ENCODE data around the gene PARP4. TPM values are rescaled to one million over a fixed set of nuclear protein-coding genes. Genes with fewer than 3 reads are reported as not detected.
"Not testable (repeated sequence)": the region's sequence is repeated elsewhere in the genome, so short reads cannot be mapped to it uniquely, and the experiment has no call there.

PARP4 gene
- polyA plus RNA-seq, 2 of the 4 experiments (the other 2 are of a cell fraction) = 25.8 to 70.4 TPM

- TF ChIP-seq ATOH8 (CRISPR knock-in tag; IDR thresholded peaks at IDR 0.05; ENCODE audit: low read depth) = no peak
- TF ChIP-seq NR3C1 (IDR thresholded peaks at IDR 0.05) = no peak
- no peak for TF ChIP-seq SREBF2 (IDR thresholded peaks at IDR 0.05)
- no peak for TF ChIP-seq RCOR1 (IDR thresholded peaks at IDR 0.05; ENCODE audit: low read depth, low read length)
- TF ChIP-seq NFE2L2 (conservative IDR thresholded peaks at IDR 0.05; ENCODE audit: low read length) = no peak
- no peak for TF ChIP-seq EHMT2 (IDR thresholded peaks at IDR 0.05; ENCODE audit: low read depth)
- no peak for TF ChIP-seq POLR2A (IDR thresholded peaks at IDR 0.05; ENCODE audit: low read length)
Observed at GRCh38 chr13:24443366-24443765, 69.2 kb downstream of the PARP4 start (continued).

- POLR2A ChIA-PET; H3K9me3 ChIP-seq; DNase-seq (ENCODE audit: low read depth in 1 of 2, low spot score in 1 of 2); H3K4me1 ChIP-seq; FAIRE-seq; H3K27ac ChIP-seq; H3K4me2 ChIP-seq; H3K4me3 ChIP-seq; ATAC-seq; CTCF ChIA-PET: not testable (repeated sequence)
- 100% methylated on average over 3 of the region's 3 CpGs for WGBS (ENCODE audit: missing lambda C conversion rate)
Observed at GRCh38 chr13:24426045-24426444, 86.5 kb downstream of the PARP4 start.

GRCh38 chr13:24419668-24420067 lies 92.9 kb downstream of the PARP4 start:
- CTCF ChIA-PET = interaction anchor here (0.6 kb wide), 1 partner anchor 174 kb away, joined by 3 read pairs; no protein-coding TSS in a partner anchor
- FAIRE-seq, H3K9me3 ChIP-seq, H3K27ac ChIP-seq, H3K4me1 ChIP-seq, H3K4me2 ChIP-seq, POLR2A ChIA-PET, ATAC-seq, H3K4me3 ChIP-seq: not testable (repeated sequence)
- DNase-seq (ENCODE audit: low read depth in 1 of 2, low spot score in 1 of 2) = peak in 1 of 2 experiments; percentile 9
- 58% methylated on average over 6 of the region's 6 CpGs for WGBS (ENCODE audit: missing lambda C conversion rate)

GRCh38 chr13:24407844-24408243 lies 104.7 kb downstream of the PARP4 start:
- H3K4me1 ChIP-seq = no peaks in the 10 kb centered on the region
- ChIA-PET CTCF (no interaction called here), POLR2A (no interaction called here)
- 43% methylated on average over 3 of the region's 3 CpGs for WGBS (ENCODE audit: missing lambda C conversion rate)
- DNase-seq (ENCODE audit: low read depth in 1 of 2, low spot score in 1 of 2) = no peak
- no peak for FAIRE-seq
- H3K9me3 ChIP-seq = no peaks in the 10 kb centered on the region
- no peak overlapping the region for H3K27ac ChIP-seq
- no peak overlapping the region for H3K4me3 ChIP-seq
- no peak overlapping the region for H3K4me2 ChIP-seq
- ATAC-seq = no peak
- TF ChIP-seq BHLHE40 (IDR thresholded peaks at IDR 0.05; ENCODE audit: low read depth, low read length) = no peak
- no peak for TF ChIP-seq SMC3 (IDR thresholded peaks at IDR 0.05)
- no peak for TF ChIP-seq RCOR1 (IDR thresholded peaks at IDR 0.05; ENCODE audit: low read depth, low read length)
- TF ChIP-seq KDM5A (IDR thresholded peaks at IDR 0.05) = no peak
- TF ChIP-seq FOSB (CRISPR knock-in tag; IDR thresholded peaks at IDR 0.05) = no peak
- TF ChIP-seq JUN (IDR thresholded peaks at IDR 0.05) = no peak
- TF ChIP-seq PHF8 (IDR thresholded peaks at IDR 0.05; ENCODE audit: borderline replicate concordance, low read depth) = no peak
- no peak for TF ChIP-seq SREBF2 (IDR thresholded peaks at IDR 0.05)
- TF ChIP-seq, protein P1, sequence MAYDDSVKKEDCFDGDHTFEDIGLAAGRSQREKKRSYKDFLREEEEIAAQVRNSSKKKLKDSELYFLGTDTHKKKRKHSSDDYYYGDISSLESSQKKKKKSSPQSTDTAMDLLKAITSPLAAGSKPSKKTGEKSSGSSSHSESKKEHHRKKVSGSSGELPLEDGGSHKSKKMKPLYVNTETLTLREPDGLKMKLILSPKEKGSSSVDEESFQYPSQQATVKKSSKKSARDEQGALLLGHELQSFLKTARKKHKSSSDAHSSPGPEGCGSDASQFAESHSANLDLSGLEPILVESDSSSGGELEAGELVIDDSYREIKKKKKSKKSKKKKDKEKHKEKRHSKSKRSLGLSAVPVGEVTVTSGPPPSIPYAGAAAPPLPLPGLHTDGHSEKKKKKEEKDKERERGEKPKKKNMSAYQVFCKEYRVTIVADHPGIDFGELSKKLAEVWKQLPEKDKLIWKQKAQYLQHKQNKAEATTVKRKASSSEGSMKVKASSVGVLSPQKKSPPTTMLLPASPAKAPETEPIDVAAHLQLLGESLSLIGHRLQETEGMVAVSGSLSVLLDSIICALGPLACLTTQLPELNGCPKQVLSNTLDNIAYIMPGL (CRISPR knock-in tag; IDR thresholded peaks at IDR 0.05; ENCODE audit: borderline replicate concordance) = no peak
- TF ChIP-seq RARB (CRISPR knock-in tag; IDR thresholded peaks at IDR 0.05) = no peak
- TF ChIP-seq EHF (CRISPR knock-in tag; IDR thresholded peaks at IDR 0.05) = no peak
- TF ChIP-seq CHD4 (IDR thresholded peaks at IDR 0.05; ENCODE audit: borderline replicate concordance) = no peak
- TF ChIP-seq HOXB13 (CRISPR knock-in tag; IDR thresholded peaks at IDR 0.05; ENCODE audit: low read depth) = no peak
- no peak for TF ChIP-seq RFX5 (IDR thresholded peaks at IDR 0.05)

Data from A549 (cell line).